HL-60/S4 treated with retinoic acid at 250 ng/mL for 4 days and 3 days (cell line): ENCODE measurements around the gene ZMIZ1.

ENCODE experiments used
- in situ Hi-C: fragments of 300-500 bp; cut with MboI; formaldehyde crosslinking; loops from 2 replicates; pipeline ENCODE4 v1.7.0; 2022; ENCODE audit warnings: low sequenced_read_pairs

ZMIZ1 gene

DNA sequence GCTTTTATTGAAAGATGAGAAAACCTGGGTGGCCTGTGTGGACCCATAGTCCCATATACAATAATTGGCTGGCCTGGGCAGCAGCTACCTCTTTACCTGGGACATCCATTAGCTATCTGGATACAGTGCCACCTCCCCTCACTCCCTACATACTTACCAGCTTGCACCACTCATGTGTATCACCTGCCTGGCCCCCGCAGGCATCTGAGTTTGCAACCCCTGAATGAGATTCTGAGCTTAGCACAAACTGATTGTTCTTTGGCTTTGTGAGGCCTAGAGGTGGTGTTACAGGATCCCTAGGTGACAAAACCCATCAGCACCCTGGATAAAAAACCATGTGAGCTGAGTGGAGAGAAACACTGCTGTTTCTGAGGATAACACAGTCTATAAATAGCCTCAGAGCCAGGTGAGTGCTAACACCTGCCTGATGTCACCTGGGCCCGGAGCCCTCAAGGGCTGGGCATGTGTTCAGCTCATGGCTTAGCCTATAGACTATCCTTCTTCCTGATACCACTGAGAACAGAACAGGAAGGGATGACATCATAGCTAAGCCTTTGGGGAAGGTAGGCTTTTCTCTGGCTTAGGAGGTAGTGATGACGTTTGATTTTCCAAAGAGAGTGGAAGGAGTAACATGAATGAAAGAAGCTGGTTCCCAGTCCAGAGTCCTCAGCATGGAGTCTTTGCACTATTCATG, 275.9 kb downstream of the ZMIZ1 start:
- in situ Hi-C loops = no loop called here

DNA sequence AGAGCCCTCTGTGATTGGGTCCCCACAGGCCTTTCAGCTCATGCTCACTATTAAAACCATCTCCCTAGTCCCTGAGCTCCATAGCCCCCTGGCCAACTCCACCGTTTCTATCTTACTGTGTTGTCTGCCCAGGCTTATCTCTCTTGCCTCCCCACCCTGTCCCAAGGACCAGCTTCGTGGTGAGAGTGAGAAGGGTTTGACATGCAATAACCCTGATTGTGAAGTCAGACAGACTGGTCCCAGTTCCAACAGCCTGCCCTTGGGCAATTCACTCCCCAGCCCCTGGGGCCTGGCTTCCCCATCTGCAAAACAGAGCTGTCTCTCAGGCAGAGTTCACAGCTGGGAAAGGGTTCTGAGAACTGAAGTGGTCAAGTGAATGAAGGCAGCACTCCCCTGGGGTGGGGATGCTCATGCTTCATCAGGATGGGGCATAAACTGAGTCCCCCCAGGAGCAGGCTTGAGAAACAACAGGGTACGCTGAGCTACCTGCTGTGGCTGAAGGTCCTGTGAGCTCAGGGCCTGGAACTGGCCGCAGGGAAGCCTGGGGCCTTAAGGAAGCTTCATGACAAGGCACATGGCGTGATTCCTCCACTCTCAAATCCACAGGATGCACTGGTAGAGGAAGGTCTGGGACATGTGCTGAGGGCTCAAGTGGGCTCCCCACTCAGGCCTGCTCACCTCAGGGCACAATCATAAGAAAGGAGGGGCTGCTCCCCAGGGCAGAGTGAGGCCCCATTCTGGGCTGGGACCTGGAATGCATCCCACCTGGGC, 276.7 kb downstream of the ZMIZ1 start:
- in situ Hi-C loops = no loop called here

DNA sequence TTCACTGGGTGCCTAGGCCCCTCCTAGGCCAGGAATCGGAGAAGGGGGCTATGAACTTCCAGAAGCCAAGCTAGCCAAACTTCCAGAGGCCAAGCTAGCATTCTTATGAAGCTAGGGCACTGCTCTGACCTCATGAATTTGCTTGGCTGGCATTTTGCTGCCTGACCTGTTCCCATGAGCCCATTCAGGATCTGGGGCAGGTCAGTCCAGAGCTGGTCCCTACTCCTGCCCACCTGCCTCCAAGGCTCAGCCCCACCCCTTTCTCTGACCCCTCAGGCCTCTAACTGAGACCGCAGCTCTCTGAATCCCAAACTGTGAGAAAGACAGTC, 277.2 kb downstream of the ZMIZ1 start:
- in situ Hi-C loops = no loop called here

DNA sequence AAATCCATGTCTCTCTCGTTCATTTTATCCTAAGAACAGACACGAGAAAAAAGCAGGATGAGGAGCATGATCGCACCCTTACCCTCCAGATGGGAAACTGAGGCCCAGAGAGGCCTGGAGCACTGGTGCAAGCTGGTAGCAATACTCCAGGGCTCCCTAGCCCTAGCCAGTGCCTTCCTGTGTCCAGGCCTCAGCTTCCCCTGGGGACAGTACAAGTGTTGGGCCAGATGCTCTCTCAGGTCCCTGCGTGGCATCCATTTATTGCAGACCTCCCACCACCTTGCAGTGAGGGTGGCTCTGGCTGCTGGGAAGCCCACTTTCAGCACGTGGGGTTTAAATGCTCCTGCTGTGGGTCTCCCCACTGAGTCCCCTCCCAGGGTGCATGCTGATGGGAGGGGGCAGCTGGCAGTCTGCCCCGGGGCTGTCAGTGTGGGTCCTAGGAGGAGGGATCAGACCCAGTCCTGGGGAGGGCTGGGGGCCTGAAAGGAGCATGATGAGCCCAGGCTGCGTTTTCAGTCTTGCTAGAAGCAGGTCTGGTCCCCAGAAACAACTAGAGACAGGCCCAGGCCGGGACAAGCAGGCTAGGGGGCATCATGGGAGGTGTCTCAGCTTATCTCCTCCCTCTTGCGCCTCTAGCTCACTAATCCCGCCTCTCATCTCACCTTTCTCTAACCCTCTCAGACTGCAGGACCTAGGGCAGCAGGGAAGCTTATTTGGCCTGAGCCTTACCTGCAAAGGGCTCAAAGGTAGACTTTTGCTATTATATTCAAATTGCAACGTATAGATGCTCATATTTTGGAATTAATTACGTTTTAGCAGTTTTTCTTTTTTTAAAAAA, 277.8 kb downstream of the ZMIZ1 start:
- in situ Hi-C loops = no loop called here

DNA sequence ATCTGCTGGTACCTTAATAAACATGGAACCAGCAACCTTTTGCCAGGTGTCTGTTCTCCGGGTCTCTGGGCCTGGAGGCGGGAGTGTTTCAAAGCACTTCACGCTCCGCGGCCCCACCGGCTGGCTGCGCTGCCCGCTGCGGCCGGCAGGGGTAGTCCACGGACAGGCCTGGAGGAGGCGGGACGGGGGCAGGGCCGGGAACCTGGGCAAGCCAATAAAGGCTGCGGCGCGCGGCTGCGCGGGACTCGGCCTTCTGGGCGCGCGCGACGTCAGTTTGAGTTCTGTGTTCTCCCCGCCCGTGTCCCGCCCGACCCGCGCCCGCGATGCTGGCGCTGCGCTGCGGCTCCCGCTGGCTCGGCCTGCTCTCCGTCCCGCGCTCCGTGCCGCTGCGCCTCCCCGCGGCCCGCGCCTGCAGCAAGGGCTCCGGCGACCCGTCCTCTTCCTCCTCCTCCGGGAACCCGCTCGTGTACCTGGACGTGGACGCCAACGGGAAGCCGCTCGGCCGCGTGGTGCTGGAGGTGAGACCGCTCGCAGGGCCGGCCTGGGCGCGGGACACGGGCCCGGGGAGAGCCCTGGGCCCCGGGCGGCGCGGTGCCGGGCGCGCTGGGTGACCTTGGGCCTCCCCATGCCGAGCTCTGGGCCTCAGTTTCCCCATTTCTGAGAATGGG, 278.6 kb downstream of the ZMIZ1 start, which contains the start of gene PPIF:
Gene PPIF (plus strand): TSS at position 244 of the 668 bp plus-strand sequence. CDS start 80 bp downstream, at position 324.
- in situ Hi-C loops = no loop called here

DNA sequence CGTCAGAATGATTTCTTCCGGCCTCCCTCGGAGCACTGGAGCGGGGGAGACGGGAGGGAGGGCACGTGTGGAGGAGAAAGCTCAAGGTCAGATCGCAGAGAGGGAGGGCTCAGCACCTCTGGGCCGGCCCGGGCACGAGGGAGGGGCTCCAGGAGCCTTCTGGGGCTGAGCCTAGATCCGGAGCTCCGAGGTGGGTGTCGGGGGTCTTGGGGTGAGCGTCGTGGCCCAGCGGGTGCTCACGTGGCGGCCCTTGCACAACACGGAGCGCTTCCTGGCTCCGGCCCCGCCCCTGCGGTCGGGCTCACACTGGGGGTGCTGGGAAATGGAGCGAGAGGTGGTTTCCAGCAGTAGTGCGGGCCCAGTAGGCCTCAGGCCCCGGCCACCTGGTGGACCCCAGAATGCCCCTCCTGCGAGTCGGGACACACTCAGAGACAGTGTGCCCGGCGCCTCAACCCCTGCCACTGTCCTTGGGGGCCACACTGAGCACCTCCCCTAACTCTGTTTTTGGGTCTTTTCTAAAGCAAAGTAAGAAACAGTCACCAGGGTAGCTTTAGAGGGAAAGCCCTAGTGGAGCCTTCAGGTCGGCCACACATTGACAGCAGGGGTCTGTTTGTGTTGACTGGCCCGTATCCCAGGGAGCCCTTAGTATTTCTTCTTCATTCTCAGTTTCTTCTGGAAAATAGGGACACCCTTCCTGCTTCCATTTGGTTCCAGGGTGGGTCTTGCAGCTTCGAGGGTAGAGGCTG, 279.3 kb downstream of the ZMIZ1 start:
- in situ Hi-C loops = no loop called here

DNA sequence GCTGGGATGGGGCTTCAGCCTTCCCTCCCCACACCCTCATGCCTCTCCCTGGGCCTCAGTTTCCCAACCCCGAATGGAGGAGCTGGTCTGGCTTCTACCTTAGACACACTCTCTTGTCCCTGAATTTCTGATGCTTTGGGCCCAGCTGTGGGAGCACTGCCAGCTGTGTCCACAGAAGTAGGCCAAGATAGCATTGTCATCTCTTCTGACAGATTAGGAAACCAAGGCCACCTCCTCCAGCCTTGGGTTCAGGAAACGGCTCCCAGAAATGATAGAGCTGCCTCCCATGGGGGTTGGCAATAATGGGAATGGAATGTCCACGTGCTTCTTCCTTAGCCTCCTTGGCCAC, 279.8 kb downstream of the ZMIZ1 start:
- in situ Hi-C loops = no loop called here

DNA sequence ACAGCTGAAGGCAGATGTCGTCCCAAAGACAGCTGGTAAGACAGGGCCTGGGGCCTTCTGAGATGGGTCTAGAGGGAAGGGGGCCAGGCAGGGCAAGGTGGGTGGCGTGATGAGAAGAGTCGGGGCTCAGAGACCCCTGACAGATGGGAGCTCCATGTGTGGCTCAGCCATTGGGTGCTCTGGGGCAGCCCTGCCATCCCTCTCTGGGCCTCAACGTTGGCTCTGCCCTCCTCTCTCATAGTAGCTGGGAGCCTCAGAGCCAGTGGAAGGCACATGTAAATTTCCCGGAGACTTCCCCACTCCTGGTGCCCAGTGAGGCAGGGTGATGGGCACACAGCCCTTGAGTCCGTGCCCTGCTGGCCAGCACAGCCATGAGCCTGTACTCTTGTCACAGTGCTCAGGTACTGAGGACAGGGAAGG, 280.3 kb downstream of the ZMIZ1 start:
- in situ Hi-C loops = no loop called here

DNA sequence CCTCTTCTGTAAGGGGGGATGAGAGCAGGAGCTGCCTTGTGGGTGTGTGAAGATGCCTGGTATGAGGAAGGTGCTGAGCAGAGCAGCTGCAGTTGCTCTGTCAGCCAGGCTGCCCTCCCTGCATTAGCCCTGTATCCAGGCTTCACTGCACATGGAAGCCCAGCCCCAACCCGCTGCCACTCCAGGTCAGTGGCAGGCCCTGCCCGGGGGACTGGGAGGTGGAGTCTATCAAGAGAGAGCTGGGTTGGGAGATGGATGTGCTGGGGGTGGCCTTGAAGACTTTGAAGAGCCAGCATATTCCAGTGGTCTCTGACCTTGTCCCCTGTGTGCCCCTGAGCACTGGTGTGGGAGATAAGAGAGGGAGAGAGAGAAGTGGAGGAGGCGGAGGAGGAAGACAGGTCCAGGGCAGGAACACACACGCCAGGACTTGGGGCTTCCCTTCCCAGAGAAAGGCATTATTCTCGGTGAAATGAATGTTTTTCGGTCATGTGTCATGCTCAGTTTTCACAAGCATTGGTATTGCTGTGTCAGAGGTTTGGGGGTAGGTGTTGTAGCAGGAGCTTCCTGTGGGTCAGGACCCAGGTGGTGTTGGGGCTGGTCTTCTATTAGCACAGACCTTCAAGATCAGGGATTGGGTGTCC, 281.1 kb downstream of the ZMIZ1 start:
- in situ Hi-C loops = no loop called here

DNA sequence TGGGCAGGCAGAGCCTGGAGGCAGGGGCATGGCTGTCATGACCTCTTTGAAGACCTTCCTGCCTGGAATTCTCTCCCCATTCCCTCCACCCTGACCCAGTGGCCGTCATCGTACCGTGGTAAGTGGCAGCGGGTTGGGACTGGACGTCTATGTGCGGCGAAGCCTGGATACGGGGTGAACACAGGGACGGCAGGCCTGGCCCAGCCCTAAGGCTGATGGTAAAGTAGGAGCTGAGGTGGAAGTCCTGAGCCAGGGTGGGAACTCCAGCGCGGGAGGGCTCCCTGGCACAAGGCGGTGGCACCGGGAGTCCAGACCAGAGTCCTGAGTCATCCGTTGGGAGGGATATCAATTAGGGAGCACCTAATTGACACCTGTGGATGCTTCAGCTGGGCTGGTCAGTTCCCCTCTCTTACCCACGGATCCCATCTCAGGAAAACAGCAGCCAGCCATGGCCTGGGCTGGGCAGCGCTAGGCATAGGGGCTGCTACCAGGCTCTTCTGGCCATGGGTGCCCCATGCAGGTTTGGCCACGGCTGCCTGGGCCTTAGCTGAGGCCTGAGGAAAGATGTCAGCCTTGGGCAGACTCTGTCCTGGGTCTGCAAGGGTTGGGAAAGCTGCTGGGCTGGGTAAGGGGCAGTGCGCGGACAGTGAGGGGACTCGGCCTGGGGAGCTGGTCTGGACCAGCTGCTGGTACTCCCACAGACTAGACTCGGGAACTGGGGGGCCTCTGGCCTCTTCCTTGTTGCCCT, 281.8 kb downstream of the ZMIZ1 start:
- in situ Hi-C loops = no loop called here

DNA sequence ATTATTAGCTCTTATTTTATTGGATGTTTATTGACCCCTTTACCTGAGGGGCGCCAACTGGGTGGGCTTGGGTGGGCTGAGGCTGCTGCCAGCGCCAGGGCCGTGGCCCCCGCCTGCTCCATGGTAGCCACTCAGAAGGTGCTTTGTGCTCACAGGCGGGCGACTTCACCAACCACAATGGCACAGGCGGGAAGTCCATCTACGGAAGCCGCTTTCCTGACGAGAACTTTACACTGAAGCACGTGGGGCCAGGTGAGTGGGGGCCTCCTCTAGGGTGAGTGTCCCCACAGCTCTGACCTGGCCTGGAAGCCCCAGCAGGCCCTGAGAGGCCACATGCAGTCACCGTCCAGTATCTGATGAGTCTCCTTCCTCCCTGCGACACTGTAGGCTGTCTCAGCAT, 282.6 kb downstream of the ZMIZ1 start:
- in situ Hi-C loops = no loop called here

DNA sequence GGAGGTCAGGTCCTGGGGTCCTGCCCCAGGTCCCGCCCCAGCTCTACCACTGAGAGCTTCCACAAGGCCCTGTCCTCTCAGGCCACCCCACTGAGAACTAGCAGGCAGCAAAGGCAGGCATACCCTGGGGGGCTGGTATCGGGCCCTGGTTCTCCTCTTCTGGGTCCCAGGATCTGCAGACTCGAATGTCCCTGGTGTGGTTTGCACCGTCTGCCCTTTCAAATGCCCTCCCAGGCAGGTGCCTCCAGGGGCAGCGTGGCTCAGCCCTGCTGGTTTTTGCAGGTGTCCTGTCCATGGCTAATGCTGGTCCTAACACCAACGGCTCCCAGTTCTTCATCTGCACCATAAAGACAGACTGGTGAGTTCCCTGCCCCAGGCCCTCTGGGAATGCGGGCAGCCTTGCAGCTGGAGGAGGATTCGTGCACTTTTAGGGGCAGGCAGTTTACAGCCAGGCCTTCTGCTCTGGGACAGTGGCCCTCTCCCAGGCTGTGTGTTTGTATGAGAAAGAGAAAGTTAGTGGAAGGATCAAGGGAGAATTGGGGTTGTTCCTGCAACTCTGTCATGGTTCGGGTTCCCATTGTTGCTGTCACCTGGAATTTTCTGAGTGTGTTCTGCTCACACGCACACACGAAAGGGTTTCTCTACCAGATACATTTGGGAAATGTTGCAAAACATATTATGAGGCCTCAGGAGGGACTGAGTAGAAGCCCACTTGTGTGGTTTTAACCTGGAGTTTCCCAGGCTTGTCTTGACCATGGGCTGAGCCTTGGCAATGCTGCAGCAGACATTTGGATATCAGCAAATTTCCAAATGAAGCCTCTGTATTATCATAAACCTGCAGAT, 283.5 kb downstream of the ZMIZ1 start:
- in situ Hi-C loops = no loop called here

DNA sequence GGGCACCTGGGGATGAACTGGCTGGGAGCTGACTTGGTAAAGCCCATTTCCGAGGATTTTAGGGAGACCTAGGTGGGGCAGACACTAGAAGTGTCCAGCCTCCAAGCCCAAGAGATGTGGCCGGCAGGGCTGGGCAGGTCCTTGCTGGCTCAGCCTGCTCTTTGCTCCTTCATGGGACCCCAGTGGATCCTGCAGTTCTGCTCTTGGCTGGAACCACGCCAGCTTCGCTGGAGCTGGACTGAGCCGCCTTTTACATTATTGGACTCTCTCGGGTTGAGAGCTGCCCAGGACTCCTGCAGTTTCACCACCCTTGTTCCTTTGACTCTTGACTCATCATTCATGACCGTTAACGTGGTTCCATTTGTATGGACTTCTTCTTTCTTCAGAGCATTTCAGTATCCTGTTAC, 284.2 kb downstream of the ZMIZ1 start:
- in situ Hi-C loops = no loop called here

DNA sequence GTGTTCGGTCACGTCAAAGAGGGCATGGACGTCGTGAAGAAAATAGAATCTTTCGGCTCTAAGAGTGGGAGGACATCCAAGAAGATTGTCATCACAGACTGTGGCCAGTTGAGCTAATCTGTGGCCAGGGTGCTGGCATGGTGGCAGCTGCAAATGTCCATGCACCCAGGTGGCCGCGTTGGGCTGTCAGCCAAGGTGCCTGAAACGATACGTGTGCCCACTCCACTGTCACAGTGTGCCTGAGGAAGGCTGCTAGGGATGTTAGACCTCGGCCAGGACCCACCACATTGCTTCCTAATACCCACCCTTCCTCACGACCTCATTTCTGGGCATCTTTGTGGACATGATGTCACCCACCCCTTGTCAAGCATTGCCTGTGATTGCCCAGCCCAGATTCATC, 285.0 kb downstream of the ZMIZ1 start:
- in situ Hi-C loops = no loop called here

DNA sequence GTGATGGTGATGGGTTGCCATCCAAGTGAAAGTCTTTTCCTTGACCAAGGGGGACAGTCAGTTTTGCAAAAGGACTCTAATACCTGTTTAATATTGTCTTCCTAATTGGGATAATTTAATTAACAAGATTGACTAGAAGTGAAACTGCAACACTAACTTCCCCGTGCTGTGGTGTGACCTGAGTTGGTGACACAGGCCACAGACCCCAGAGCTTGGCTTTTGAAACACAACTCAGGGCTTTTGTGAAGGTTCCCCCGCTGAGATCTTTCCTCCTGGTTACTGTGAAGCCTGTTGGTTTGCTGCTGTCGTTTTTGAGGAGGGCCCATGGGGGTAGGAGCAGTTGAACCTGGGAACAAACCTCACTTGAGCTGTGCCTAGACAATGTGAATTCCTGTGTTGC, 285.4 kb downstream of the ZMIZ1 start:
- in situ Hi-C loops = no loop called here

DNA sequence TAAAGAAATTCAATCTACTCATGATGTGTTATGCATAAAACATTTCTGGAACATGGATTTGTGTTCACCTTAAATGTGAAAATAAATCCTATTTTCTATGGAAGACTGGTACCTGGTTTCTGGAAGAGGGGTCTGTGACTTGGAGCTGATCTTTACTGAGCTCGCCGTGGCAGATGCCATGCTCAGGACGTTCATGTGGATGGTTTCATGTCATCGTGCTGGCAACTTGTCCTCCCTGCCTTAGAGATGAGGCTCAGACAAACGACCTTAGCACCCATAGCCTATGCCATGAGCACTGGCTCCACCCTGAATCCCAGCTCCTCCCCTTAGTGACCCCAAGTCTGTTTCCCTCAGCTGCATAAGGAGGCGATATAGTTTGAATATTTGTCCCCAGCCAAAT, 285.8 kb downstream of the ZMIZ1 start:
- in situ Hi-C loops = no loop called here

DNA sequence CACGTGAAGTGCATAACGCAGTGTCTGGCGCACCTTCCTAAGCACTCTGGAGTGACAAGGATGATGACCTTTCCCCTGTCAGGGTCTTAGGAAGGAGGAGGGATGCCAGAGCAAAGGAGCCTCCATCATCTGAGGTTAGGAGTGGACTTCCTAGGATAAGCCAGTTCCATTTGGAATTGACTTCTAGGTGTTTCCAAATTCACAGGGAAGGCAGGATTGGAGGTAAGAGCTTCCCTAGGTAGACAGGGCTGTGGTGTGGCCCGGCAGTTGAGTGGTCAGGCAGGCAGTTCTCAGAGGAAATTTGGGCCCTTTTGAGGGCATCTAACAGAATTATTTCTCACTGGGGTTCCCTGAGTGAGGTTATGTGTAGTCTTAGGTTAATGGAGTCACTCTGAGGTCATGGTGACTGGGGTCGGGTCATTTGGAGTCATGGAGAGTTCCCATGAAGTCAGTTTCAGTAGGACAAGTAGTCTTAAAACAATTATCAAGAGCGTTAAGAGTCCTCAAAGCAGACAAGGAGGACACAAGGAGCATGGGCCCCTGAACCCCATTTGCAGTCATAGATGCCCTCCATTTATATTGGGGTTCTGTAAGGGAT, 286.8 kb downstream of the ZMIZ1 start:
- in situ Hi-C loops = no loop called here

DNA sequence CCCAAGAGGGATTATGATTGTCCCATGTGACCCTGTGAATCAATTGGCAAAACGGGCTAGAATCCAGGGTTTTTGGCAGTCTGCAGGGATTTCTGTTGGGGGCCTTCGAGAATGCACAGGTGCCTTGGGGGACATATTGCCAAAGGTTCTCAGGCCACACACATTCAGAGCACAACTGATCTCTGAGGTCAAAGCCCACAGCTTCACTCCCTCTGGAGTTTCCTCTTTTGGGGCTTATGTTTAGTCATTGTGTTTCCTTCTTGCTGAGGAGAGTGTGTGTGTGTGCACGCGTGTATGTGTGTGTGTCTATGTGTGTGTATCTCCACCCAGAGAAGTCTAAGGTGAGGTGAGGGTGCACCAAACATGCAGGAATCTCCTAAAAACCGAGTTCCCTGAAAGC, 287.3 kb downstream of the ZMIZ1 start:
- in situ Hi-C loops = no loop called here
